Thyroid gland (tissue), 4 donors: ENCODE measurements around the gene CCND1. TPM values are rescaled to one million over a fixed set of nuclear protein-coding genes. Genes with fewer than 3 reads are reported as not detected.

Experiments used
- DNase-seq, 2 donors: peaks; one replicate each; pipeline ENCODE4 v3.0.0-alpha.2; 2019
- H3K27ac ChIP-seq, 3 donors: fragments of 200-600 bp; sonication (generic); 1 replicate in 2 of 3; 2 replicates in 1 of 3; pipeline ENCODE4 v1.5.1; 2016 to 2019; ENCODE audit warnings: mild to moderate bottlenecking in 1 of 3, moderate library complexity in 1 of 3
- H3K27me3 ChIP-seq: fragments of 200-600 bp; sonication (generic); one replicate; pipeline ENCODE4 v1.5.1; 2019
- H3K36me3 ChIP-seq, 2 donors: fragments of 200-600 bp; sonication (generic); one replicate each; pipeline ENCODE4 v1.5.1; 2016 to 2019
- H3K4me1 ChIP-seq, 2 donors: fragments of 200-600 bp; sonication (generic); one replicate each; pipeline ENCODE4 v1.5.1; 2017 to 2019
- H3K4me3 ChIP-seq, 3 donors: fragments of 200-600 bp; sonication (generic); replicated peaks in 1 of 3; 1 replicate in 2 of 3; 2 replicates in 1 of 3; pipeline ENCODE4 v1.5.1; 2016; ENCODE audit warnings: mild to moderate bottlenecking in 1 of 3
- H3K9me3 ChIP-seq: fragments of 200-600 bp; sonication (generic); one replicate; pipeline ENCODE4 v1.5.1; 2017
- POLR2A ChIP-seq, 2 donors: fragments of 450-650 bp; IDR thresholded peaks; one replicate each; pipeline ENCODE4 v1.6.1; 2017; ENCODE audit warnings: antibody characterized with exemption in 2 of 2, mild to moderate bottlenecking in 2 of 2, moderate library complexity in 1 of 2
- WGBS, 2 donors: methylation state at CpG; one replicate each; pipeline ENCODE4 v1.1.5; 2017; 5-methylcytosine and 5-hydroxymethylcytosine counted together
- intact Hi-C: fragments of 100-400 bp; cut with DNase I; formaldehyde crosslinking; loops from one replicate; pipeline ENCODE4 v1.15.1; 2023
- total RNA-seq, 4 donors: library from RNA; depleted of rRNA; stranded (reverse); fragments of >200 nt; gene quantifications; one replicate each; pipeline ENCODE4 v1.2.3, GENCODE V29; 2016
- TF ChIP-seq, protein P1 (sequence below), 6 experiments: fragments of 200-600 bp in 3 of 6; fragments of 450-650 bp in 3 of 6; sonication (generic) in 3 of 6; IDR thresholded peaks; one replicate each; pipeline ENCODE4 v1.5.1; 2016 to 2019; ENCODE audit warnings: antibody characterized with exemption in 6 of 6, mild to moderate bottlenecking in 2 of 6, inconsistent platforms in 1 of 6, moderate library complexity in 1 of 6

The CCND1 gene
- total RNA-seq, 4 donors from 2014 or later: 55.1 to 110 (median 94.6) TPM

DNA sequence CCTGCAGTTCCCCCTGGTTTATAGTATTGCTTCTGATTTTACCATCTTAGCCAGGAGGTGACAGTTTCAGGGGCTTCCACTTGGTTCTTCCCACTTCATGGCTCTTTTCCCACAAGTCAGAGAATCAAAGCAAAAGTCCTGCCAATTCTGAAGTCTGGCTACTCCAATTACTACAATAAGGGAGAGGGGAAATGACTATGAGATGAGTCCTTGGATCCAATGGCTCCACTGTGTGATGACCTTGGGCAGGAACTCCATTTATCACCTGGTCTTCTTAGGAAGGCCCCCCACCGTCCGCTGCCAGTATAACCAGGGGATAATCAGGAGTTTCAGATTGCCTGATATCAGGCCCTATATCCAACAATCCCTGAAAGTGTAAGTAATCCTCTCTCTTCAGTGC is 31.6 kb upstream of the CCND1 start:
- no peak overlapping the region for H3K27ac ChIP-seq
- WGBS, 2 donors: 86 to 89% methylated on average over 2 of the region's 2 CpGs
- H3K9me3 ChIP-seq: no peaks in the 10 kb centered on the region
- no peaks in the 10 kb centered on the region for H3K36me3 ChIP-seq
- H3K4me1 ChIP-seq: no peaks in the 10 kb centered on the region
- DNase-seq: no peak
- TF ChIP-seq, protein P1, sequence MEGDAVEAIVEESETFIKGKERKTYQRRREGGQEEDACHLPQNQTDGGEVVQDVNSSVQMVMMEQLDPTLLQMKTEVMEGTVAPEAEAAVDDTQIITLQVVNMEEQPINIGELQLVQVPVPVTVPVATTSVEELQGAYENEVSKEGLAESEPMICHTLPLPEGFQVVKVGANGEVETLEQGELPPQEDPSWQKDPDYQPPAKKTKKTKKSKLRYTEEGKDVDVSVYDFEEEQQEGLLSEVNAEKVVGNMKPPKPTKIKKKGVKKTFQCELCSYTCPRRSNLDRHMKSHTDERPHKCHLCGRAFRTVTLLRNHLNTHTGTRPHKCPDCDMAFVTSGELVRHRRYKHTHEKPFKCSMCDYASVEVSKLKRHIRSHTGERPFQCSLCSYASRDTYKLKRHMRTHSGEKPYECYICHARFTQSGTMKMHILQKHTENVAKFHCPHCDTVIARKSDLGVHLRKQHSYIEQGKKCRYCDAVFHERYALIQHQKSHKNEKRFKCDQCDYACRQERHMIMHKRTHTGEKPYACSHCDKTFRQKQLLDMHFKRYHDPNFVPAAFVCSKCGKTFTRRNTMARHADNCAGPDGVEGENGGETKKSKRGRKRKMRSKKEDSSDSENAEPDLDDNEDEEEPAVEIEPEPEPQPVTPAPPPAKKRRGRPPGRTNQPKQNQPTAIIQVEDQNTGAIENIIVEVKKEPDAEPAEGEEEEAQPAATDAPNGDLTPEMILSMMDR (IDR thresholded peaks at IDR 0.05): no peak
- TF ChIP-seq POLR2A (IDR thresholded peaks at IDR 0.05): no peak
- H3K27me3 ChIP-seq: no peaks in the 10 kb centered on the region
- intact Hi-C loops: no loop called here
- H3K4me3 ChIP-seq: no peak overlapping the region

DNA sequence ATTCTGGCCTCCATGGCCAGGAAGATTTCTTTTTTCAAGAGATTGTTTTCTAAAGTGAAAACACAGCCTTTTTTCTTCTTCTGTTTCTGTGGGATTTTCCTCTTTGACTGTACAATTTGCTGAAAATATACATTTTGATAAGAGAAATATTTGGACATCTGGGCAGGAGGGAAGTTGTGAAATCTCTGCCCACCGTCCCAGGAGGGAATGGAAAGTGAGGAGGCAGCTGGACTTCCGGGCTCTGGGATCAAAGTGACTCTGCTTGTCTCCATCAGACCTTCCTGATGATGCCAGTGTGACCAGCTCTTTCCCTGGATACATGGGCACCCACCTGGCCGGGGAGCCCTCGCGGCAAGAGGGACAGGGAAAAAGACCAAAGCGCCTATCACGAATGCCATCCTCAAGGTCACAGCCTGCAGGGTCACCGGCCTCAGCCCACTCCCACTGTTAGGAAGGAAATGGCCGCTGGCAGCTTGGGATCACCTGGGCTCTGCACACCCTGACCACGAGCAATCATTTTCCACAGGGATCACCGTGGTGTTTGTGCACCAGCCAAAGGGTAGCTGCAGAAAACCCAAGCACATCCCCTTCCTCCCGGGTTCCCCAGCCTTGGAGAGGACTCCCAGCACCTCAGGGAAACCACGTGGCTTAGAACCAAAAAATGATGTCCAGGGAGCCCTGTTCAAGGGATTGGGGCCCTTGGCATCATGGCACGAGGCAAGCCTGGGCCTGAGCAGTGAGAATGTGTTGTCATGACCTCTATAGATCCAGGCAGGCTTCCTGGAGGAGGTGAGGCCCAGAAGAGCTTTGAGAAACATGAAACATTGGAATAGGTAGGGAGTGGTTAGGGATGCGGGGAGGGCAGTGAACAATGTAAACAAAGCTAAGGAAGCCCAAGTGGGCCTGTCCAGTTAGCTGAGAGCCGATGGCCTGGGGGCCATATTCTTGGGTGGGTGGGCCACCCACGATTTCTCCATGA is 29.1 kb upstream of the CCND1 start:
- DNase-seq: no peak
- WGBS, 2 donors: 69 to 75% methylated on average over 15 to 17 of the region's 17 CpGs
- intact Hi-C loops: no loop called here
- TF ChIP-seq POLR2A (IDR thresholded peaks at IDR 0.05): no peak
- TF ChIP-seq, protein P1 (IDR thresholded peaks at IDR 0.05): no peak
- Histone ChIP-seq H3K4me3 (no peak overlapping the region), H3K36me3 (no peaks in the 10 kb centered on the region), H3K27me3 (no peaks in the 10 kb centered on the region), H3K4me1 (no peaks in the 10 kb centered on the region), H3K9me3 (no peaks in the 10 kb centered on the region), H3K27ac (no peak overlapping the region)

DNA sequence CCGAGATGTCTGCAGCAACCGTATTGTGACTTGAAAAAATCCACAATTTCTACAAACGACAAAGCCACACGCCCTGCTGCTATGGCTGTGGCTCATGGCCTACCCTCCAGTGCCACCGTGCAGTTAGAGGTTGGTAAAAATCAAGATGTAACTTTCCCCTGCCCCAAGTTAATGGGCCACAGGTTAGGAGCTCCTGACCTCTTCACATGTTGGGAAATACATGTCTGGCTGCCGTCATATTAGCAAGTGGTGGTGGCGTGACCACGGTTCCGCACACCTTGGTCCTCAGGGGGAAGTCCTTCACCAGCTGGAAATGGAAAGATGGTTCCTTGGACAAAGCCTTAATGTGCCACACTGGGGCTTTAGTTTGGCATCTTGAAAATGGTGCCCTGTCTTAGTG is 27.4 kb upstream of the CCND1 start:
- Histone ChIP-seq H3K36me3 (no peaks in the 10 kb centered on the region), H3K4me3 (no peak overlapping the region), H3K4me1 (no peaks in the 10 kb centered on the region), H3K27me3 (no peaks in the 10 kb centered on the region), H3K27ac (no peak overlapping the region), H3K9me3 (no peaks in the 10 kb centered on the region)
- 95 to 96% methylated on average over 9 of the region's 9 CpGs for WGBS, 2 donors
- intact Hi-C loops: no loop called here
- no peak for TF ChIP-seq POLR2A (IDR thresholded peaks at IDR 0.05)
- TF ChIP-seq, protein P1 (IDR thresholded peaks at IDR 0.05): no peak
- DNase-seq: no peak

DNA sequence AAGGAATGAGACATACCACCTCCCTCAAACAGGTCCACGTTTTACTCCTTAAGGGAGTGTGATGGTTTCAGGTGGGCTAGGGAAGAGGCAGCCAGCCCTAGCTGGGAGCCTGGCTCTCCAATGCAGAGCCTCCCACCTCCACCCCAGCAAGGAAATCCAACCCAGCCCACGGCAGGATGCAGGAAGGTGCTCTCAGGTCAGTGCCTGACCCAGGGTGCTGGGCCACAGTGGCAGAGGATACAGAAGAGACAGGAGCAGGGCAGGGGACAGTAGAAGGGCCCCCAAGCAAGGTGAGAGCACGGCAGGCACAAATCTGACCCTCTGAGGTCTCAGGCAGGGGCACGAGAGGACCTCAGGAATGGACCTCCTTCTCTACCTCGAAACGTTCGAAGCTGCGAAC is 26.9 kb upstream of the CCND1 start:
- Histone ChIP-seq H3K27ac (no peak overlapping the region), H3K27me3 (no peaks in the 10 kb centered on the region), H3K36me3 (no peaks in the 10 kb centered on the region), H3K4me3 (no peak overlapping the region), H3K9me3 (no peaks in the 10 kb centered on the region), H3K4me1 (no peaks in the 10 kb centered on the region)
- 78 to 87% methylated on average over 8 of the region's 8 CpGs for WGBS, 2 donors
- TF ChIP-seq, protein P1 (IDR thresholded peaks at IDR 0.05): no peak
- TF ChIP-seq POLR2A (IDR thresholded peaks at IDR 0.05): no peak
- no peak for DNase-seq
- intact Hi-C loops: no loop called here

DNA sequence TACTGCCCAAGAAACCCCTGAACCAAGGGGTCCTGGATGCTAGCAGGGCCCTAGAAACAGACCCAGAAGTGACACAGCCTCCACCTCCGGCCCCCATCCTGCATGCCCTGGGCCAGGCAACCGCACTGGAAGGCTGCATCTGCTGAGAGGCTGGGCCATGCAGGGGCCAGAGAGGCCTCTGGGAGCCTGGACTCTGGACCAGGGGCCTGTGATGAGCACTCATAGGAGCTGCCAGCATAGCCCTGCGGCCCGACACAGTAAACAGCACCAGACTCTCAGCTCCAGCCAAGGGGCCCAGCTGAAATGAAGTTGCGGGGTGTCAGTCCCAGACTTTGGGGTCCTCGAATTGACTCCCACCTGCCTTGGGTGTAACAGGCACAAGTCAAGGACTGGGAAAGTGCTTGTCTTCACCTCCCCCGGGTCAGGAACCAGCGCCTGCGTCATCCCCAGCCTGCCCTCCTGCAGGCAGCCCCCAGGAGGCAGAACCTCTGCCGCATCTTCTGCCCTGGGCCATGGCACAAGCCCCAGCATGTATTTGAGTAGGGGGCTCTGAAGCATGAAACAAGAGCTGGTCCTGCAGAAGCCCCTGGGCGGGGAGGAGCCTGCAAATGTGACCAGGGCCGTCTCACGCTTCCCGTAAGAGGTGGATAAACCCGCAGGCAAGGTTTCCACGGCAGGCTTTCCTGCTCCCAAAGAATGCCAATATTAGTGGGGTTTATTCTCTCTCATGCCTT is 25.2 kb upstream of the CCND1 start:
- 81 to 83% methylated on average over 8 to 10 of the region's 16 CpGs for WGBS, 2 donors
- Histone ChIP-seq H3K36me3 (no peaks in the 10 kb centered on the region), H3K27ac (no peak overlapping the region), H3K4me3 (no peak overlapping the region), H3K9me3 (no peaks in the 10 kb centered on the region), H3K27me3 (no peaks in the 10 kb centered on the region), H3K4me1 (no peaks in the 10 kb centered on the region)
- no peak for DNase-seq
- intact Hi-C loops: no loop called here
- TF ChIP-seq, protein P1 (IDR thresholded peaks at IDR 0.05): no peak
- no peak for TF ChIP-seq POLR2A (IDR thresholded peaks at IDR 0.05)
